Activated CD4-positive, alpha-beta T cell treated with anti-CD3 and anti-CD28 coated beads, Interleukin-2, amount 50 U/mL, for 4 hours (primary cell): ENCODE measurements around the gene PLAC8L1.

Experiments
- DNase-seq, 2 experiments: peaks; one replicate each; pipeline ENCODE4 v3.0.0-alpha.2; 2020

Gene PLAC8L1

GRCh38 chr5:146078566-146078965 lies 26.8 kb downstream of the PLAC8L1 start:
- no peak for DNase-seq

DNA sequence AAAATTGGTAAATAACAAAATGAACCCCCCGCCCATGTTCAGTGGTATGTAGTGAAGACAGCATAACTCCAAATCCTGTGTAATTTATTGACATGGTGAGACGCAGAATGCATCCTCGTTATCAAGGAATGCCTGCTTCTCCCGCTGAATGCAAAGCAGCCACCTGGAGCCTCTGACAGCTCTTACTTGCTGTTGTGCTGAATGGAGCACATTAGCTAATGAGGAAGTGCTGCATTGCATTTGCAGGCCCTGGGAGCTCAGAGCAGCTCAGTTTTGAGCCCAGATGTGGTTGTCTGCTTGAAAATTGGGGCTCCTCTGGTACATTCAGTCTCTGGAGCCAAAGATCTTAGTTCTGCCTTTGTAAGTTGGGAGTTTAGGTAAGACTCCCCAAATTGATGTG lies 28.9 kb downstream of the PLAC8L1 start:
- no peak for DNase-seq

DNA sequence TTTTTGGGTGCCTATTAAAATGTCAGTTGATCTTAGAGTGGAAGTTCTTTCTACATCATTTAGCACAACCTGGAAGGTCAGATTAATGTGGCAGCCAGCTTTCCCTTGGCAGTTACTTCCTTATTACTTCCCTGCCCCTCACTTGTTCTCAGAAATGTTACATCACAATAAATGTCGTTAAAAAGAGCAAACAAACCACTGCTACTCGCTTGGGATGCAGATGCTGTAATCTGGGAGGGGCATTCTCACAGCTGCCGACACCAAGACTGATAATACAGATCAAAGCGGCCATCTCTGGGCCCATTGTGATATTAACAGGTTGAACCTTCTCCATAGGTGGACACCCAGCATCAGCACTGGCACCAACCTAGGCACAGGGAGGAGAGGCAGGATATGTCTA lies 29.3 kb downstream of the PLAC8L1 start:
- no peak for DNase-seq

DNA sequence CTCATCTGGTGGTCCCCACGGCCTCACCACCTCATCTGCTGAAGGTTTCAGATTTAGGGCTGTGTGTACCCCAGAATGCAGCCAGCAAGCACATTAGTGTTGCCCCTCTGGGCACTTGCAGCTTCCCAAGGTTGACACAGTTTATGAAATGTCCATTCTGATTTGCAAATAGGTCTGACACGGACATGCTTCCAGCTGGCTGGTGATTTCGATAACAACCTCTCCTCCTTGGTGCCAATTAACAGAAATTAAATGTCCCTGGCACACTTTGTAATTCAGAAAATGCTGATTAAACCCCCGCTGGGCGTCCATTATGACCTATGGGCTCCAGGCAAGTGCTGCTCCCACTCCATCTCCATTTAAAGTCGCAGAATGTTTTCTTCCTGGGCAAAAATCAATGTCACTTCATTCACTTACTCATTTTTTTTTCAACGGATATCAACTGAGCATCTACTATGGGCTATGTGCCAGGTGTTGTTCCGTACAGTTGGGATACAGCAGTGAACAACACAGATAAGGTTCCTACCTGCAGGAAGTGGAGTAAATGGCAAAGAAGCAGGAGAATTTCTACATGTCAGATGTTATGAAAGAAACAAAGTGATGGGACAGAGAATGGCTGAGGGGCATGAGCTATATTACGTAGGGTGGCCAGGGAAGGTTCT lies 32.0 kb downstream of the PLAC8L1 start:
- DNase-seq = no peak

DNA sequence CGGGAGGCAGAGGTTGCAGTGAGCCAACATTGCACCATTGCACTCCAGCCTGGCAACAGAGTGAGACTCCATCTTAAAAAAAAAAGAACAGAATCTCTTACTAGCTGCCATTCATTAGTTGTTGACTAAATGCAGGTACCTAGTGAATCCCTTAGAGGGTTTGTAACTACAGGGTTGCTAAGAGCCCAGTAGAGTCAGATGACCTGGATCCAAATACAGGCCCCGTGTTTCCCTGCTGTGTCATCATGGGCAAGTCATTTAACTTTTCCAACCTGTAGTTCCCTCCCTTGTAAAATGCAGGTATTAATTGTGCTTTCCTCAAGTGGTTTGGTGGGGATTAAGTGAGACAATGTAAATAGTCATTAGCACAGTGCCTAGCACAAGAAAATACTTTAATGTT lies 32.8 kb downstream of the PLAC8L1 start:
- DNase-seq = no peak

- DNase-seq = no peak
Measured at GRCh38 chr5:146071171-146071570, 34.2 kb downstream of the PLAC8L1 start.

- no peak for DNase-seq
Measured at GRCh38 chr5:146070746-146071145, 34.6 kb downstream of the PLAC8L1 start.

DNA sequence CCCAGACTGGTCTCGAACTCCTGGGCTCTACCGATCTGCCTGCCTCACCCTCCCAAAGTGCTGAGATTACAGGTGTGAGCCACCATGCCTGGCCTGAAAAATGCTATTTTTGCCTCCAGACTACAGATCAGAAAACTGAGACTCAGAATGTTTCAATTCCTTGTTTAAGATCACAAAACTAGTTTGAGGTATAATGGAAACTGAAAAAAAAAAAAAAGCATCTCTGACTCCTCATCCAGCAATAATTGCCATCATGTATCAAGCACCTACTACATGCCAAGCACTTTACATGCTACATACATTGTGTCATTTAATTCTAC lies 35.6 kb downstream of the PLAC8L1 start:
- no peak for DNase-seq

DNA sequence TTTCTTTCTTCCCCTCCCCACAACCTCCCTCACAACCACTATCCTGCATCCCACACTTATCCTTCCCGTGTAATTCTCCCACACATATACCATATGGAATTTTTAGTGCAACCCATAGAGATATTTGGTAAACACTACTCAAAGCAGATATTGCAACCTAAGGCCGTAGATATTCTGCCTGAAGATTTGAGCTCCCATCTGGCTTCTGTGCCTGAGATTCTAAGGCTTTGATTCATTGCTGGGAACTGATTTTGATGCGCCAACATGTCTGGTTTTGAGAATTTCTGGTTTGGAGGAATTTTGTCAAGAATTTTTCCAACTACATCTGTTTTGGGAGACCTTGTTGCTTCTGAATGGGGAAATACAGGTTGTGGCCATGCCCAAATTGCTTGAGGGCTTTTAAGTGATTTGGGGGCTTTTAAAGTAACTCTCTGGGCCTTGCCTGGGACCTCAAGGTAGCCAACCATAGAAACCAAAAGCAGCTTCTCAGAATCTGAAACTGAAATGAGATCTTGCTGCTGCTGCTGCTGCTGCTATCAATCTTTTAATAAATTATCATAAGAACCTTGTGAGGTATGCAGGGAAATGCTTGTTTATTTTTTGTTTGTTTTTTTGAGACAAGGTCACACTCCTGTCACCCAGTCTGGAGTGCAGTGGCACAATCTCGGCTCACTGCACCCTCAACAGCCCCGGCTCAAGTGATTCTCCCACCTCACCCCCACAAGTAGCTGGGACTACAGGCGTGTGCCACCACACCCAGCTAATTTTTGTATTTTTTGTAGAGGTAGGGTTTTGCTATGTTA lies 36.2 kb downstream of the PLAC8L1 start:
- no peak for DNase-seq

DNA sequence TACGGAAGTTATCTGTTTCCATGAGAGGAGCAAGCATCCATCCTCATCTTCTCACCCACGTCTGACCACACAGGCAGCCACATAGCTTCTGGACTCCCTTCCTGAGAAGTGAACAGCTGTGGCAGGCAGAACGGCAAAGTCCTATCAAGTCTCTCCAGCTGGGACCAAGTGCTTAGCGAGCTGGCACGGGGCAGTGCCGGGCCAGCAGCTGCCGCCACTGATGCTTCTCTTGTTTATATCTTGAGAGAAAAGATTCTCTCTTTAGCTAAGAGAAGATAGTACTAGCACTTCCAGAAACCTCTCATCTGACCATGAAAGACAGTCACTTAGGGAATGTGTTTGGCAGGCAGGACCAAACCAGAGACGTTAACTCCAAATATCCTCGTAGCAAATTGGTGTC lies 37.2 kb downstream of the PLAC8L1 start:
- DNase-seq = no peak

GRCh38 chr5:146066968-146067367 lies 38.4 kb downstream of the PLAC8L1 start:
- no peak for DNase-seq

- no peak for DNase-seq
Measured at GRCh38 chr5:146060221-146060585, 45.2 kb downstream of the PLAC8L1 start.

GRCh38 chr5:146059460-146060220 lies 45.7 kb downstream of the PLAC8L1 start:
- DNase-seq = no peak

GRCh38 chr5:146055432-146055831 lies 49.9 kb downstream of the PLAC8L1 start:
- no peak for DNase-seq

GRCh38 chr5:146052780-146053179 lies 52.6 kb downstream of the PLAC8L1 start:
- DNase-seq = no peak

- DNase-seq = no peak
Measured at GRCh38 chr5:146051678-146052077, 53.7 kb downstream of the PLAC8L1 start.

DNA sequence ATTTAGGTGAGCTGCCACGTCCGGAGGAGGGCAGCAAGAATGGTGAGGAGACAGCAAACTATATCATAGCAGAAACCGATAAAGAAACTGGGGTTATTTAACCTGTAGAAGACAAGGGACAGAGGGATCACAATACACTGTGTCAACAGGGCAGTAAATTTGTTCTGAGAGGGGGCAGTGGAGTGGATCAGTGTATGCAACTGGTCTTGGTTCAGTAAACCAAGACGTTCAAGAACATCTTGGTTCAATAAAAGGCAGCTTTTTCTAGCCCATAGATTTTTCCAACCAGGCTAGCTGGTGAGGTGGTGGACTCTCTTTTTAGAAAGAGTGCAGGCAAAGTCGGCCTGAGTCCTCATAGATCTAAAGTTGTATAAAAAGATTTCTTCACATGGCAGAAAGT lies 55.3 kb downstream of the PLAC8L1 start:
- DNase-seq = no peak

GRCh38 chr5:146049704-146050026 lies 55.7 kb downstream of the PLAC8L1 start:
- no peak for DNase-seq

DNA sequence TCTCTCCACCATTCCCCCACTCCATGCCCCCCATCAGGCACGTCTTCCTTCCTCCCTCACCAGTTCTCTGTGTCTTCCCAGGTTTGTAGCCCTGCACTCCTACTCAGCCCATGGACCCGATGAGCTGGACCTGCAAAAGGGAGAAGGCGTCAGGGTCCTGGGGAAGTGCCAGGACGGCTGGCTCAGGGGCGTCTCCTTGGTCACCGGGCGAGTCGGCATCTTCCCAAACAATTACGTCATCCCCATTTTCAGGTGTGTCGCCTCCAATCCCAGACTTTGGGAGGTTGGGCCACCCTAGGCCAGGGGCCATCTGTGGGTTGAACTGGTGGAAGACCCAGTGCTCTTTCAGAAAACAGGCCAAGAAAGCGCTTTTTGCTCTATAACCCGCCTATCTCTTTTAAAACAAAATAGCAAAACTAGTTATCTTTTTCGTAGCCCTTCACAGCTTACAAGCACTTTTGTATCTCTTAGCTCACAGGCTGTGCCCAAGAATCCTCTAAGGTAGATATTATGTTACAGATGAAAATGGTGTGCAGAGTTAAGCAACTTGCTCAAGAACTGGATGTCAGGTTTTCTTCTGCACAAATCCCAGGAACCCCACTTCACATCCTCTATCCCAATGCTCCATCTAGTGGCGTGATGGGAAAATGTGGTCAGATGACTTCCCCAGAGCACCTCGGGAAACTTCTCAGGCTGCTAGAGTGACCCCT lies 56.2 kb downstream of the PLAC8L1 start:
- DNase-seq = no peak

GRCh38 chr5:146047396-146047795 lies 58.0 kb downstream of the PLAC8L1 start:
- DNase-seq = no peak

GRCh38 chr5:146043722-146044121 lies 61.7 kb downstream of the PLAC8L1 start:
- no peak for DNase-seq

DNA sequence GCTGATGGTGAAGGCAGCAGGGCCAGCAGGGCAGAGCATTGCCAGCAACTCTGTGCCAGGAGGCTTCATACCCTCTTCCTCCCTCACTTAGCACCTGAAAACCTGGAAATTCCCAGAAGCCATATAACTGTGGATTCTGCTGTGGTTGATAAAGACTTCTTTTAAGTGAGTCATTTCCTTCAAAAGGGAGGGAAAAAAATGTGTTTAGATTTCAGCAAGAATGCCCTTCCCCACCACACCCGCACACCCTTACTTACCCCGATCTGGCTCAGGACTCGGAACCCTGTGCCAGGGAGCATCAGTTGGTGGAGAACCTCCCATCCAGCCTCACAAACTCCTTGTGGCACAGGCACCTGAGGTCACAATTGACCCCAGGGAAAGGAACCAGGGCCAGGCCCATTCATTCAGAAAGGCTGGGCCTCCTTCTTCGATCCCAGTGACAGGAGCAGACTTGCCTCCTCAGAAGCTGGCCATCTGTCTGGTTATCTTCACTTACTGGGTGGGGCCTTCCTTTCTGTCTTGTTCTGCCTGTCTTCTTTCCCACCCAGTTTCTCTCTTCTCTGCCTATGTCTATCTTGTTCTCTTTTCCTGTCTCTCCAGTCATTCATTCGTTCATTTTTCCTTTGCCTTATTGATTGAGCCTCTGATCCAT lies 62.6 kb downstream of the PLAC8L1 start:
- no peak for DNase-seq

- DNase-seq = no peak
Measured at GRCh38 chr5:146041180-146041789, 64.1 kb downstream of the PLAC8L1 start.
